Gastroesophageal sphincter (tissue), 4 donors: ENCODE results near the gene NR1I2. TPM values are rescaled to one million over a fixed set of nuclear protein-coding genes. Genes with fewer than 3 reads are reported as not detected.
A peak's percentile ranks its signal among the peaks of the same experiment; 100 is the strongest.

Source experiments
- ATAC-seq: fragments of 150-250 bp; one replicate; pipeline ENCODE4 v1.9.1; 2016; ENCODE audit warnings: mild to moderate bottlenecking, moderate library complexity
- H3K27ac ChIP-seq, 4 donors: fragments of 200-600 bp; sonication (generic) in 3 of 4; 1 replicate in 3 of 4; 2 replicates in 1 of 4; pipeline ENCODE4 v1.5.1; 2016 to 2019
- H3K27me3 ChIP-seq: fragments of 200-600 bp; sonication (generic); one replicate; pipeline ENCODE4 v1.5.1; 2019
- H3K36me3 ChIP-seq, 2 donors: fragments of 200-600 bp; sonication (generic); one replicate each; pipeline ENCODE4 v1.5.1; 2019; ENCODE audit warnings: control low read depth in 1 of 2
- H3K4me1 ChIP-seq, 3 donors: fragments of 200-600 bp; sonication (generic); 1 replicate in 2 of 3; 2 replicates in 1 of 3; pipeline ENCODE4 v1.5.1; 2016 to 2019; ENCODE audit warnings: control low read depth in 2 of 3
- H3K4me3 ChIP-seq, 2 donors: fragments of 200-600 bp; sonication (generic); one replicate each; pipeline ENCODE4 v1.5.1; 2019; ENCODE audit warnings: mild to moderate bottlenecking in 1 of 2, moderate library complexity in 1 of 2
- H3K9me3 ChIP-seq, 3 donors: fragments of 200-600 bp; sonication (generic); one replicate each; pipeline ENCODE4 v1.5.1; 2017 to 2019; ENCODE audit warnings: control low read depth in 2 of 3
- CTCF ChIP-seq, 4 experiments: fragments of 200-600 bp in 2 of 4; fragments of 450-650 bp in 2 of 4; sonication (generic) in 1 of 4; IDR thresholded peaks; one replicate each; pipeline ENCODE4 v1.5.1; 2017 to 2019; ENCODE audit warnings: antibody characterized with exemption in 4 of 4, mild to moderate bottlenecking in 2 of 4, moderate library complexity in 2 of 4
- EP300 ChIP-seq: sonication (generic); formaldehyde crosslinking; IDR thresholded peaks from one replicate; pipeline ENCODE4 v1.6.1; 2017; ENCODE audit warnings: antibody characterized with exemption, mild to moderate bottlenecking
- POLR2A ChIP-seq, 2 donors: fragments of 450-650 bp; IDR thresholded peaks; one replicate each; pipeline ENCODE4 v1.6.1; 2017; ENCODE audit warnings: antibody characterized with exemption in 2 of 2, mild to moderate bottlenecking in 2 of 2, moderate library complexity in 1 of 2
- POLR2AphosphoS5 ChIP-seq: sonication (generic); formaldehyde crosslinking; IDR thresholded peaks from one replicate; pipeline ENCODE4 v1.6.1; 2017; ENCODE audit warnings: antibody characterized with exemption
- WGBS, 2 donors: methylation state at CpG; one replicate each; pipeline ENCODE4 v1.1.5; 2018; ENCODE audit warnings: low coverage in 1 of 2; 5-methylcytosine and 5-hydroxymethylcytosine counted together
- total RNA-seq, 4 donors: library from RNA; depleted of rRNA; stranded (reverse); fragments of >200 nt; gene quantifications; one replicate each; pipeline ENCODE4 v1.1.0, GENCODE V29; 2016

NR1I2 gene
- total RNA-seq, 4 donors from 2014 or later: not detected

GRCh38 chr3:119810018-119810435, 28.1 kb downstream of the NR1I2 start:
- Histone ChIP-seq H3K9me3 (no peaks in the 10 kb centered on the region), H3K27me3 (peaks cover 18% of the 10 kb centered on the region), H3K27ac (no peak overlapping the region), H3K36me3 (no peaks in the 10 kb centered on the region), H3K4me1 (peaks cover 0 to 12% (median 5%) of the 10 kb centered on the region in 3 donors), H3K4me3 (peak overlapping the region; percentile 36 to 53)
- TF ChIP-seq POLR2AphosphoS5: no peak
- TF ChIP-seq POLR2A (IDR thresholded peaks at IDR 0.05): no peak
- TF ChIP-seq EP300: no peak
- peak in 1 of 4 experiments; percentile 29 for TF ChIP-seq CTCF (IDR thresholded peaks at IDR 0.05)
- WGBS, 2 donors: 0% methylated on average over 3 of the region's 33 CpGs; no CpG with 5 or more reads in 1 of the 2 donors
- peak; percentile 32 for ATAC-seq

- no peak for TF ChIP-seq CTCF (IDR thresholded peaks at IDR 0.05)
- no peak for TF ChIP-seq EP300
- no peak for TF ChIP-seq POLR2AphosphoS5
- no peak for TF ChIP-seq POLR2A (IDR thresholded peaks at IDR 0.05)
- peaks cover 0 to 12% (median 5%) of the 10 kb centered on the region in 3 donors for H3K4me1 ChIP-seq
- H3K27me3 ChIP-seq: peaks cover 34% of the 10 kb centered on the region
- no peak overlapping the region for H3K4me3 ChIP-seq
- H3K27ac ChIP-seq: no peak overlapping the region
- H3K36me3 ChIP-seq: no peaks in the 10 kb centered on the region
- WGBS, 2 donors: 83 to 89% methylated on average over 2 of the region's 8 CpGs
- no peak for ATAC-seq
- no peaks in the 10 kb centered on the region for H3K9me3 ChIP-seq
Measured at GRCh38 chr3:119812491-119813058, 30.7 kb downstream of the NR1I2 start.

- WGBS, 2 donors: 100% methylated on average over 1 of the region's 8 CpGs; no CpG with 5 or more reads in 1 of the 2 donors
- peaks cover 24% of the 10 kb centered on the region for H3K27me3 ChIP-seq
- H3K27ac ChIP-seq: no peak overlapping the region
- TF ChIP-seq CTCF (IDR thresholded peaks at IDR 0.05): no peak
- TF ChIP-seq POLR2AphosphoS5: no peak
- TF ChIP-seq POLR2A (IDR thresholded peaks at IDR 0.05): no peak
- TF ChIP-seq EP300: no peak
- H3K4me3 ChIP-seq: no peak overlapping the region
- no peaks in the 10 kb centered on the region for H3K4me1 ChIP-seq
- H3K9me3 ChIP-seq: no peaks in the 10 kb centered on the region
- ATAC-seq: no peak
- H3K36me3 ChIP-seq: no peaks in the 10 kb centered on the region
Measured at GRCh38 chr3:119815716-119816115, 33.8 kb downstream of the NR1I2 start.

- no peaks in the 10 kb centered on the region for H3K36me3 ChIP-seq
- no peak for ATAC-seq
- TF ChIP-seq EP300 (no peak), CTCF (IDR thresholded peaks at IDR 0.05) (no peak), POLR2AphosphoS5 (no peak), POLR2A (IDR thresholded peaks at IDR 0.05) (no peak)
- H3K9me3 ChIP-seq: no peaks in the 10 kb centered on the region
- H3K4me1 ChIP-seq: no peaks in the 10 kb centered on the region
- WGBS, 2 donors: 100% methylated on average over 2 of the region's 12 CpGs; no CpG with 5 or more reads in 1 of the 2 donors
- no peak overlapping the region for H3K4me3 ChIP-seq
- no peak overlapping the region for H3K27ac ChIP-seq
- peaks cover 24% of the 10 kb centered on the region for H3K27me3 ChIP-seq
Measured at GRCh38 chr3:119817071-119817470, 35.2 kb downstream of the NR1I2 start.
